IPS-18c (cell line): Measurements from ENCODE around the gene SLAMF6.

Source experiments
- H3K4me3 ChIP-seq: 2 replicates; pipeline ENCODE4 v1.7.0; 2013; ENCODE audit warnings: low read depth, mild to moderate bottlenecking, low read length, moderate library complexity; ENCODE audit not compliant: insufficient read depth
- H3K9me3 ChIP-seq: one replicate; pipeline ENCODE4 v1.6.1; 2013; ENCODE audit warnings: mild to moderate bottlenecking, low read length, moderate library complexity; ENCODE audit not compliant: control insufficient read depth, insufficient read depth

Gene SLAMF6

GRCh38 chr1:160459056-160459455 lies 64.0 kb downstream of the SLAMF6 start:
- H3K4me3 ChIP-seq = no peak overlapping the region
- no peaks in the 10 kb centered on the region for H3K9me3 ChIP-seq

DNA sequence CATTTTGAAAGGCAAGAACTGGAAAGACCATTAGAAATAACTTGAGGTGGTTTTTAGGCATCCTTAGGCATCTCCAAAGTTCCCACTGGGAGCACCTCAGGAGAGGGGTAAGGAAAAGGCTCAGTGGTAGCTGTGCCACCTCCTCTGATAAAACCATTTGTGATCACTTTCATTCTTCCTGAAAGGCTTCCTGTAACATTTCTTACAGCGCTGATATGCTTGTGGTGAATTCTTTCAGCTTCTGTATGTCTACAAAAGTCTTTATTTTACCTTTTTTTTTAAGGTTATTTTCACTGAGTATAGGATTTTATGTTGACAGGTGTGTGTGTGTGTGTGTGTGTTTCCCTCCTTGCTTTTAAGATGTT lies 67.9 kb downstream of the SLAMF6 start:
- Histone ChIP-seq H3K9me3 (no peaks in the 10 kb centered on the region), H3K4me3 (no peak overlapping the region)

GRCh38 chr1:160454371-160455152 lies 68.5 kb downstream of the SLAMF6 start:
- Histone ChIP-seq H3K9me3 (no peaks in the 10 kb centered on the region), H3K4me3 (no peak overlapping the region)

DNA sequence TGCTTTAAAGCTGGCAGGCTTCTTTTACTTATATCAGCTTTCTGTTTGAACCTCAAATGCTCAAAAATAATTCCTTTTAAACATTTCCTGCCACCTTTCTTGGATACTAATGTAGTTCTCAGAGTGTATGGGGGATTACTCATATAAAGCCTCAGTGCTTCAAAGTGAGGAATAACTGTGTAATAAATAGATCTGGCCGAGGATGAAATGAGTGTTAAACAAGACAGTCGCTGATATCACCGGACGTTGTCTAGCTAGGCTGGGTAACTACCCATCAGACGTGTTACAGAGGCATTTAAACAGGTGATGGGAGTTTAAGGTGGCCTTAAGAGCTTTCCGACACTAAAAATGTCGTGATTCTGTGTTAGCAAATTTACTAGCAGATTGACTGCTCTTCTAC lies 69.6 kb downstream of the SLAMF6 start:
- Histone ChIP-seq H3K9me3 (no peaks in the 10 kb centered on the region), H3K4me3 (no peak overlapping the region)

DNA sequence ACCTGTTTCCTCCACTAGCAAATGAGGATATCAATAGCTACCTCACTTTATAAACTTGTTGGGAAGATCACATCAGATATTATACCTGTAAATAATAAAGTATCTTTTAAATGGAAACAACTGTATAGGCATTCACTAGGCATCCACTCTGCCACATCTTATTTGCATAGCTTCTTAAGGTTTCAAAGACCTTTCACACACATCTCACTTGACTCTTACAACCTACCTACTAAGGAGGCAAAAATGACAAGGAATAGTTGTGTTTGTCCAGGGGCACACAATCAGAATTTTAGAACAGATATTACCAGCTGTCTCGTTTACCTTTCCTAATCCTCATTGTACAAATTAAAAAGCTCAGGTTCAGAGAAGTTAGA lies 71.2 kb downstream of the SLAMF6 start:
- no peak overlapping the region for H3K4me3 ChIP-seq
- H3K9me3 ChIP-seq = no peaks in the 10 kb centered on the region

GRCh38 chr1:160451119-160451858 lies 71.8 kb downstream of the SLAMF6 start:
- H3K4me3 ChIP-seq = no peak overlapping the region
- H3K9me3 ChIP-seq = no peaks in the 10 kb centered on the region

DNA sequence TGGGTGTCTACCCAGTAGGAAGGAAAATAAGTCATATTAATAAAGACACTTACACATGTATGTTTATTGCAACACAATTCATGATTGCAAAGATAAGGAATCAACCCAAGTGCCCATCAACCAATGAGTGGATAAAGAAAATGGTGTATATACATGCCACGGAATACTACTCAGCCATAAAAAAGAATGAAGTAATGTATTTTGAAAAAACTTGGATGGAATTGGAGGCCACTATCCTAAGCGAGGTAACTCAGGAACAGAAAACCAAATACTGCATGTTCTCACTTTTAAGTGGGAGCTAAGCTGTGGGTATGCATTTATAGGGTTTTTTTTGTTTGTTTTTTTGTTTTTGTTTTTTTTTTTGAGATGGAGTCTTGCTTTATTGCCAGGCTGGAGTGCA lies 73.6 kb downstream of the SLAMF6 start:
- H3K9me3 ChIP-seq = no peaks in the 10 kb centered on the region
- H3K4me3 ChIP-seq = no peak overlapping the region

GRCh38 chr1:160446945-160447600 lies 76.0 kb downstream of the SLAMF6 start:
- Histone ChIP-seq H3K9me3 (no peaks in the 10 kb centered on the region), H3K4me3 (no peak overlapping the region)

DNA sequence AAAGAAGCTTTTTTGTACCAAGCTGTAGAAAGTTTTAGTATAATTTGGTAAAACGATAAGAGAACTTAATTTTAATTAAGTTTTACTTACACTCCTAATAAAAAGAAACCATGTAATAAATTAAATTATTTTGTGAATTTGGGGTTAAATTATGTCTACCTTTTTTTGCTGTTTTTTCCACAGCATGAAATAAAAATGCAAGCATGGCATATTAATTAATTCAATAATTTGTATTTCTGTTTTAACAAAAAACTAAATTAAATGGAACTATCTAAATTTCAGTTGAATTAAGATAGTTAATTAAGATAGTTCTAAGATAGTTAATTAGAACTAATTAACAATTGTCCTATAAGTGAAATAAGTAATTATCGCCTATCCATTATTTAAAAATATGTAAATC lies 83.3 kb downstream of the SLAMF6 start:
- no peaks in the 10 kb centered on the region for H3K9me3 ChIP-seq

DNA sequence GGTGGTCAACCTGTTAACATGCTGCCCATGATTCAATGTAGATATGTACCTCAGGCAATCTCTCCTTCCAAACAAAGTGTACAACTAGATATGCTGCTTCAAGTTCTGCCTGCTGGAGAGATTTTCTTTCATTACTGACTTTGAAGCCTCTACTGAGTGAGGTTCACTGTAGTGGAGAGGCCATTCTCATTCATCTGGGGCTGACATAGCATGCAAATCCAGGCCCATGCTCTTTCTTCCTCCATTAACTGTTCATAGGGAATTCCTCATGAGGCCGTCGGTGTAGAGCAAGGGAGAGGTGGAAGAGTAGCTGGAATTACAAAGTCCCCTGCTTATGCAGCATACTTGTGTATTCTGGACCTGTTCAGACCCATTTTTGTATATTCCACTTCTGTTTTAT lies 84.1 kb downstream of the SLAMF6 start:
- no peaks in the 10 kb centered on the region for H3K9me3 ChIP-seq

More for the DNA sequence above, 83.3 kb downstream of the SLAMF6 start:
- H3K4me3 ChIP-seq = no peak overlapping the region

DNA sequence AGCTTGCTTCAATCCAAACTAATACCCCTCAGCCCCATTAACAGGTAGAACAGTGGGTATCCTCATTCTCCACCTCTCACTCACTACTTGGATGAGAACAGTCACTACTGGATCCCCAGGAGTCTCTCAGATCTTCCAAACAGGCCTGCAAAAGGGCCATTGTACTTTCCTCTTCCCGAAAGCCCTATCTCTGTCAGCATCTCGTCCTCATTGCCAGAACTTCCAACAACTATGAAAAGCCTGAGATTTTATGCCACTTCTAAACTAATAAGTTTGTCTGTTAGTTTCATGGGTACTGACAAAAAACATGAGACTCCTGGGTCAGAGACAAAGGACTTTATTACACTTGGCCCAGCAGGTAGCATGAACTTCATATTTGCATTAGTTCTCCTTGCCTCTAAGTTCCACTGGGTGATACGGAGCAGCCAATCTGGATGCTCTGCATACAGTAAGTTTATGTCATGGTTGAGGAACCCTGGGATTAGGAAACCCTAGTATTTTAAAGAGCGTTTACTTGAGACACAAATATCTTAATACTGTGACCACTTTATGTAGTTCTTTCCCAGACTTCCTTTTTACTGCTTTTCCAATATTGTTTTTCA lies 84.6 kb downstream of the SLAMF6 start:
- no peak overlapping the region for H3K4me3 ChIP-seq
- H3K9me3 ChIP-seq = no peaks in the 10 kb centered on the region

More for the DNA sequence above, 84.1 kb downstream of the SLAMF6 start:
- no peak overlapping the region for H3K4me3 ChIP-seq

GRCh38 chr1:160437432-160438316 lies 85.4 kb downstream of the SLAMF6 start:
- no peaks in the 10 kb centered on the region for H3K9me3 ChIP-seq
- H3K4me3 ChIP-seq = no peak overlapping the region

- Histone ChIP-seq H3K9me3 (no peaks in the 10 kb centered on the region), H3K4me3 (no peak overlapping the region)
These were observed 86.1 kb downstream of the SLAMF6 start for GRCh38 chr1:160436966-160437365.
